HepG2 (cell line): ENCODE measurements around the gene FGF19. TPM values are rescaled to one million over a fixed set of nuclear protein-coding genes. Genes with fewer than 3 reads are reported as not detected.

Source experiments
- AHDC1 ChIP-seq: sonication (generic); formaldehyde crosslinking; IDR thresholded peaks from 2 replicates; pipeline ENCODE4 v1.5.1; 2020; ENCODE audit warnings: mild to moderate bottlenecking, missing genetic modification reagents, borderline replicate concordance
- ATF4 ChIP-seq, 2 experiments: fragments of 450-650 bp in 1 of 2; sonication (generic) in 1 of 2; formaldehyde crosslinking; IDR thresholded peaks; 2 replicates each; pipeline versions ENCODE4 v1.5.0 to v1.8.0; 2020 to 2022; ENCODE audit warnings: mild to moderate bottlenecking in 1 of 2, missing genetic modification reagents in 1 of 2
- HOXA9 ChIP-seq: sonication (generic); formaldehyde crosslinking; IDR thresholded peaks from 2 replicates; pipeline ENCODE4 v1.8.1; 2022; ENCODE audit warnings: missing genetic modification reagents, mild to moderate bottlenecking, moderate library complexity, borderline replicate concordance
- RBAK ChIP-seq: sonication (generic); formaldehyde crosslinking; IDR thresholded peaks from 2 replicates; pipeline ENCODE4 v1.5.1; 2020; ENCODE audit warnings: mild to moderate bottlenecking, missing genetic modification reagents
- SRF ChIP-seq: IDR thresholded peaks from 2 replicates; pipeline ENCODE4 v1.6.1; 2011; ENCODE audit warnings: mild to moderate bottlenecking, low read depth, low read length, moderate library complexity
- TEF ChIP-seq: sonication (generic); formaldehyde crosslinking; IDR thresholded peaks from 2 replicates; pipeline ENCODE4 v1.5.0; 2020; ENCODE audit warnings: missing genetic modification reagents
- TOE1 ChIP-seq: sonication (generic); formaldehyde crosslinking; IDR thresholded peaks from 2 replicates; pipeline ENCODE4 v1.4.0; 2020; ENCODE audit warnings: mild to moderate bottlenecking, missing genetic modification reagents
- USF2 ChIP-seq, 2 experiments: sonication (generic) in 1 of 2; formaldehyde crosslinking in 1 of 2; IDR thresholded peaks; 2 replicates each; pipeline versions ENCODE4 v1.5.1 to v1.6.1; 2011 to 2020; ENCODE audit warnings: borderline replicate concordance in 1 of 2, low read depth in 1 of 2, low read length in 1 of 2, mild to moderate bottlenecking in 1 of 2, missing genetic modification reagents in 1 of 2, moderate library complexity in 1 of 2
- ZNF143 ChIP-seq: sonication (generic); formaldehyde crosslinking; IDR thresholded peaks from 2 replicates; pipeline ENCODE4 v1.4.0; 2020; ENCODE audit warnings: missing genetic modification reagents
- ZNF235 ChIP-seq: sonication (generic); formaldehyde crosslinking; IDR thresholded peaks from 2 replicates; pipeline ENCODE4 v1.8.1; 2023; ENCODE audit warnings: mild to moderate bottlenecking, missing genetic modification reagents, borderline replicate concordance
- ZNF276 ChIP-seq: sonication (generic); formaldehyde crosslinking; IDR thresholded peaks from 2 replicates; pipeline ENCODE4 v1.4.0; 2020; ENCODE audit warnings: mild to moderate bottlenecking, low read depth, missing genetic modification reagents
- ZNF451 ChIP-seq: sonication (generic); formaldehyde crosslinking; IDR thresholded peaks from 2 replicates; pipeline ENCODE4 v1.5.0; 2020; ENCODE audit warnings: mild to moderate bottlenecking, missing genetic modification reagents
- ZNF563 ChIP-seq: sonication (generic); formaldehyde crosslinking; IDR thresholded peaks from 2 replicates; pipeline ENCODE4 v1.8.0; 2022; ENCODE audit warnings: mild to moderate bottlenecking, moderate library complexity, missing genetic modification reagents
- ZSCAN21 ChIP-seq: sonication (generic); formaldehyde crosslinking; IDR thresholded peaks from 2 replicates; pipeline ENCODE4 v1.8.0; 2022; ENCODE audit warnings: mild to moderate bottlenecking, missing genetic modification reagents, moderate library complexity, borderline replicate concordance
- ZZZ3 ChIP-seq: sonication (generic); formaldehyde crosslinking; IDR thresholded peaks from 2 replicates; pipeline ENCODE4 v1.4.0; 2020; ENCODE audit warnings: missing genetic modification reagents, mild to moderate bottlenecking, borderline replicate concordance
- polyA plus RNA-seq, 8 experiments: library from polyadenylated mRNA; depleted of rRNA in 3 of 8; stranded (reverse) in 7 of 8; unstranded in 1 of 8; fragments of >200 nt; fragmentation: Illumina TruSeq in 4 of 8; extraction: Trizol in 4 of 8; gene quantifications; 2 replicates each; pipeline versions ENCODE4 v1.2.1 to v1.2.3, GENCODE V29; 2011 to 2016; ENCODE audit warnings: low read depth in 4 of 8, missing spikeins in 1 of 8, mixed read lengths in 1 of 8; ENCODE audit not compliant: insufficient read depth in 1 of 8
- total RNA-seq, 5 experiments: library from RNA; depleted of rRNA; stranded (reverse); fragments of >200 nt; fragmentation: Illumina TruSeq; extraction: Trizol; gene quantifications; 2 replicates each; pipeline ENCODE4 v1.2.3, GENCODE V29; 2016; ENCODE audit warnings: low read depth in 1 of 5

FGF19 gene
- total and polyA plus RNA-seq, 2 of the 13 experiments (the other 11 are each of a cell fraction or from before 2014, with no cell fraction given) = 0.07 TPM; not detected in 1

- TF ChIP-seq AHDC1 (CRISPR knock-in tag) (peak; percentile 45; the same call in 1 of the 2 replicates), ZSCAN21 (CRISPR knock-in tag) (0 out of 2 replicates have a peak, but pooled peaks have one; percentile 37), ATF4 (CRISPR knock-in tag; IDR thresholded peaks at IDR 0.05) (no peak), ZNF563 (CRISPR knock-in tag) (0 out of 2 replicates have a peak, but pooled peaks have one; percentile 24), SRF (no peak), ZZZ3 (CRISPR knock-in tag) (no peak), RBAK (CRISPR knock-in tag) (no peak), ZNF235 (CRISPR knock-in tag) (no peak), TEF (no peak), ZNF276 (CRISPR knock-in tag) (0 out of 2 replicates have a peak, but pooled peaks have one; percentile 35), TOE1 (no peak), USF2 (IDR thresholded peaks at IDR 0.05; ENCODE audit: low read depth, low read length) (no peak), USF2 (CRISPR knock-in tag; IDR thresholded peaks at IDR 0.05; ENCODE audit: borderline replicate concordance) (no peak; the same call in 1 of the 2 replicates), ZNF143 (CRISPR knock-in tag) (no peak), HOXA9 (CRISPR knock-in tag) (no peak), ZNF451 (CRISPR knock-in tag) (no peak)
These were observed 2.3 kb upstream of the FGF19 start (continued) for GRCh38 chr11:69705901-69706787.
